HG02759 (cell line): ENCODE measurements around the gene SCAF8.

Source experiments
- ATAC-seq: cut with Tn5 transposase; IDR thresholded peaks from one replicate; pipeline ENCODE4 v1.9.1; 2021; ENCODE audit warnings: mild to moderate bottlenecking, moderate library complexity; ENCODE audit not compliant: unreplicated experiment

SCAF8 gene

DNA sequence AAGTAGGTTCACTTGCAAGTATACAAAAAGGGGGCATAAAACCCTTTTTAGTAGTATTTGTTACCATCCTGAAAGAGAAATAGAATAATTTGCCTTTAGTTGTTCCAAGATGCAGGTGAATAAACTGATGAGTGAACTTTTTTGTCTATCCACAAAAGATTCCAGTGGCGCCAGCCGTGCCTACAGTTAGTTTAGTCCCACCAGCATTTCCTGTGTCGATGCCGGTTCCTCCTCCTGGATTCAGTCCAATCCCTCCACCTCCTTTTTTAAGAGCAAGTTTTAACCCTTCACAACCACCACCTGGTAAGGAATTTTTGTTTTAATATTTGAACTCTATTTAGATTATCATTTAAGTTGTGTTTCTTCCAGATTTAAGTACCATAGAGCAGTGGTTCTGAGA, 90.9 kb downstream of the SCAF8 start:
- no peak for ATAC-seq

DNA sequence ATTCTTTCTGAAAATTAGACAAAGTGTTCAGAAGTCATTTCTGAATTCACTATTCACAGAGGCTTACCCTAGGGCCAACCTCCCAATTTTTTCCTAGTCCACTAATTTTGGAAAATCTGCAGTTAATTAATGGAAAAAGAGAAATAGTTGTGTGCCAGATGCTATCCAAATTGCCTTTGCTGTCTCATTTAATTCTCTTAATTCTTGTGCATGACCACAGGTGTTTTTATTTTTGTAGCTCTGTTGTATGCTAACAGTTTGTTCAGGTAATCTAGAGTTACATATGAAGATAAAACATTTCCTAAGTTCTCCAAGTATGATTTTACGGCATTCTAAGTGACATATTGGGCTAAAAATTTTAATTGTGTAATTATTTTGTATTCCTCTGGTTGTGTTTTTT, 96.8 kb downstream of the SCAF8 start:
- no peak for ATAC-seq

DNA sequence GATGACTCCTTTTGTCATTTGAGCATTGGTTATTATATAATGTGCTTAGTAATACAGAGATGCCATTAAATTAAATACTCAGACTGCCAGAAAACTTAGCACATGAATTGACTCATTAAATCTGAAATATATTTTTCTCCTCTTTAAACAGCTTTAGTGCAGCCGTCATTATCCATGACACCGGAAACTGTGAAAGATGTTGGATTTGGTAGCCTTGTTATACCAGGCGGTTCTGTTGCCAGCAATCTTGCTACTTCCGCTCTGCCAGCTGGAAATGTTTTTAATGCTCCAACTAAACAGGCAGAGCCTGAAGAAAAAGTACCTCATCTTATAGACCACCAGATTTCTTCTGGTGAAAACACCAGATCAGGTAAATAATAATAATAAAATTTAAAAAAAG, 97.6 kb downstream of the SCAF8 start:
- no peak for ATAC-seq

DNA sequence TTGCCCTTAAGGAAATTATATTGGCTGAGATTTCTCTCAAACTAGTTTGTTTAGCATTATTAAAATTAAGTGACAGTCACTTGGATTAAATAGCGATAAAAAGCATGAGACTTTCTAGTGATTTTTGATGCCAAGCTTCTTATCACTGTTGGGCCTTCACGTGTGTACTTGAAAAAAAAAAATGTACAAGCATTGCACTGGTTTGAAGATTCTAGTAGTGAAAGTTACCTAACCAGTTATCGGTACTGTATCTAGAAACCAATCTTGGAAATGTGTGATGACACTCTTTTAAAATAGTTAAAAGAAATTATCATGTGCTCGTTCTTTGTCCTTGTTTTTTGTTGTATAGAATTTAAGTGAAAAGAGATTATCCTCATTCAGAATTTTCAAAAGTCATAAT, 102.1 kb downstream of the SCAF8 start:
- ATAC-seq: no peak

DNA sequence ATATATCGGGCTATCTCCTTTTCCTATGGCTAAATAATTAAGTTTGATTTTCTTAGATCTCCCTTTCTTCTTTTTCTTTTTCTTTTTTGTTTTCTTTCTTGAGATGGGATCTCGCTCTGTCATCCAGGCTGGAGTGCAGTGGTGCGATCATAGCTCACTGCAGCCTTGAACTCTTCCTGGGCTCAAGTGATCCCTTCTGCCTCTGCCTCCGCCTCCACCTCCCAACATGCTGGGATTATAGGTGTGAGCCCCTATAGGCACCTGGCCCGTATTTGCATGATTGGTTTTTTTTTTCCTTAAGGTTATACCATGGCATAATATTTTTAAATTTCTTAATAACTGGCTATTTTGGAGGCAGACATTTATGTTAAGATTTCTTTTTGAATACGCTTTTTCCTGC, 106.3 kb downstream of the SCAF8 start:
- ATAC-seq: no peak

DNA sequence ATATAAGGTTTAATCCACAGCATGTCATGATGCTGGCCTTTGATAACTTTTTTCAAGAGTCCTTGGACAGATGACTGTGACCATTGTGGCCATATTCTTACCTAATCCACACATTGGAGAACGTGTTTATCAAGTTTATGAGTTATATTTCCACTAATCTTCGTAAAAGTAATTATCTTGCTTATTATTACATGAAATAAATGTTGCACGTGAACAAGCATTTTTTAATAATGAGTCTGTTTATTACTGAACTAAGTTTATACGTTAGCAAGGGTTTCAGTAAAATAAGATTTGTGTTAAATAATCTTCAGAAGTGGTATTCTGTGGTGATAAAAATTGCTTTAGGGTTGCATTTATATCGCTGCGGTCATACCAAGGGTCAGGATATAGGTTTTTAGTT, 107.1 kb downstream of the SCAF8 start:
- ATAC-seq: no peak

DNA sequence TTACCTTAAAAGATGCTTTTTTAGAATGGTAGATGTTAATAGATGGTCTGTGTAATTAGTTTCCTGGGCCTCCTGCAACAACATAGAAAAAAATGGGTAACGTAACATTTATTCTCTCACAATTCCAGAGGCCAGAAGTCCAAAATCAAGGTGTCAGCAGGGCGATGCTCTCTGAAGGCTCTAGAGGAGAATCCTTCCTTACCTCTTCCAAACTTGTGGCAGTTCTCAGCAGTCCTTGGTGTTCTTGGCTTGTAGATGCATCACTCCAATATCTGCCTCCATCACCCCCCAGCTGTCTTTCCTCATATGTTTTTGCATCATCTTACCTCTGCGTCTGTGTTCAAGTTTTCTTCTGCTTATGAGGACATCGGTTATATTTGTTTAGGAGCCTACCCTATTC, 107.9 kb downstream of the SCAF8 start:
- no peak for ATAC-seq

DNA sequence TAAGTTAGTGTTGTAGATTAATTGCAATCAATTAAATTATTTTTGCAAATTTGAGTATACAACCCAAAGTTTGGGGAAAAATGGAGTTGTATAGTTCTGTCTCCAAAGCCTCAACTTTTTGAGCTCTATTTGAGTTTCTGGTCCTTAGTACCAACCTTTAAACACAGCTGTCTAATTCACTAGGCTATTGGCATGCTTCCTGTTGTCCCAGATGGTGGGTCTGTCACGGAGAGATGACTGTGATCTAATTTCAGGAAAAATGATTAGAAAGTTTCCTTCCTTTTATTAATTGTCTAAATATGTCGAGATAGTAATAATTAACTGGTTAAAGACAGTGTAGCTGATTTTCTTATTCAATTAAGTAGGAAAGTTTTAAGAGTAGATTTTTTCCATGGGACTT, 109.6 kb downstream of the SCAF8 start:
- ATAC-seq: no peak

DNA sequence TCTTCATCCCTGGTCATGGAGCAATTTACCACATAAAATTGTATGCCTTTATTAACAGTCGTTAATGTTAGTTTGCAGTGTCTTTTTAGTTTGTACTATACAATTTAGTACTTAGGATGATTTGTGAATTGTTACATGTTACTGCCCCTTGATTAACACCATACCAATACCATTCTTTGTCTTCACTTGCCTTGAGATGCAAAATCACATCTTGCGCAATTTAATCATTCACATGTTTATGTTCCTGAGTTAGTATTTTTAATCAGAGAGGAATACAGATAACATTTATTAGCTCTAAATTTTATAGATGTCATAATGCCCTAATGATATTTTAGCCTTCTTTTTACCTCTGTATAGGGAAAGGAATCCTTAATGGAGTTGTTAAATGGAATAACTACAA, 114.1 kb downstream of the SCAF8 start:
- no peak for ATAC-seq

DNA sequence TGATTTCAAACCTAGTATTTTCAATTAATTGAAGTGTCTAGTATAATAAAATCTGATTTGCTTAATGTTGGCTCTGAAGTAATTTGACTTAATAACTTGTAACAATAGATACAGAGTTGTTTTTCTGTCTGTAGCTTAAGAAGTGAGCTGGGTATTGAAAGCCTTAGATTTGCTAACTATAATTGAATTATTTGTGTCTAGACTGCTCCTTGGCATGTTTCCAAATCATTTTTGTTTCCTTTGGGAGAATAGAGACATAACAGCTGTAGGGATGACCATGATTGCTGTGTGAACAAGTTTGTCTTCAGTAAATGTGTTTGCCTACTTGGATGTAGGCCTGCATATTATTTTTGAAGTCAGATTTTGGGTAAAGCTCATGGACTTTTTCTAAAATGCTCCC, 115.4 kb downstream of the SCAF8 start:
- ATAC-seq: no peak

DNA sequence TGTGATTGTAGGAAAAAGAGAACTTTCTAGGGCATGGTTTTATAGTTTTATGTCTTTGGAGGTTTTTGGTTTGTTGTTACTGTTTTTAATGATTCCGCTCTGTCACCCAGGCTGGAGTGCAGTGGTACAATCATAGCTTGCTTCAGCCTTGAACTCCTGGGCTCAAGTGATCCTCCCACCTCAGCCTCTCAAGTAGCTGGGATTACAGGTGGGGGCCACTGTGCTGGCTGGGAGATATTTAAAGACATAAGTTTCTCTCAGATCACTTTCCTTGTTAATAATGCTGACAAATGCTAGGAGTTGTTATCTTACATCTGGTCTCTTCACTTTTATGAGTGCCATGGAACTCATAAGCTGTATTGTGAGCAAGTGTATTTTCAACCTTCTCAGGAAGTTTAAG, 116.3 kb downstream of the SCAF8 start:
- no peak for ATAC-seq

DNA sequence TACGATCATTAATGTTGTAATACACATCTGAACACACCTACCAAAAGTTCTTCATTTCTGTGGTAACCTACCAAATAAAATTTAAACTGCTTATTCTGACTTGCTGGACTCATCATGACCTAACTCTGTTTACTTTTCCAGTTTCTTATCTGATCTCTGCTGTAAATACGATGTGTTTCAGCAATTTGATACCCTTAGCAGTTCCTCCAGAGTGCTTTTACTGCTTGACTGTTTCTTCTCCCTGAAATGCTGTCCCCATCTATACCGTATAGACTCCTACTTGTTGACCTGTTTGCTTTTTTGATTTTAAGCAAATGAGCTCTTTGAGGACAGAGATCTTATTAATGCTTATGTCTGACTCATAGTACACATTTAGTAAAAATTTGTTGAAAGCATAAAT, 119.5 kb downstream of the SCAF8 start:
- no peak for ATAC-seq

DNA sequence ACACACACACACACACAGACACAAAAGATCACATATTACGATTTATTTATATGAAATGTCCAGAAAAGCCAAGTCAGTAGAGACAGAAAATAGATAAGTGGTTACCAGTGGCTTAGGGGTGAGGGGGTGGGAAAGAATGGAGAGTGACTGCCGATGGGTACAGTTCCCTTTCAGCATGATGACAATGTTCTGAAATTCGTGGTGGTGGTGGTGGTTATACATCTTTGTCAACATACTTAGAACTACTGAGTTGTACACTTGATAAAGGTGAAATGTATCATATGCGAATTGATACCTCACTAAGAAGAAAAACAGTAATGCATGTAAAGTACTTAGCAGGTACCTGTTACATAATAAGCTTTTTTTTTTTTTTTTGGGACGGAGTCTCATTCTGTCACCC, 124.3 kb downstream of the SCAF8 start:
- ATAC-seq: no peak

DNA sequence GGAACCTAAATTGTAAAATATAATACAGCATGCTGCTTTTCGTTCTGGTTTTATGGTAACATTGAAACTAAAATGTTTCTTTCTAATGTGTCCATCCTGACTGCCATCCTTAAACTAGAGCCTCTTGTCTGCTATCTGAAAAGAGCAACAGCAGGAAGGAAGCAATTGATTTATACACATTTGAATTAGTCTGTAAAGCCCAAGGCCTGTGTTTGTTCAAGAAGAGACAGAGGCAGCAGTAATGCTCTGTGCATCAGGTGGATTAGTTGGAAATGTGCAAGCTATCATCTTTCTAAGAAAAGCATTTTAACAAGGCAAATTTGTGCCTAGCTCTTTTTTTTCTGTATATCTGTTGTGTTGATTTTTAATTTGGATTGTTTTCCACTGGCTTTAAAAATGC, 128.6 kb downstream of the SCAF8 start:
- no peak for ATAC-seq

DNA sequence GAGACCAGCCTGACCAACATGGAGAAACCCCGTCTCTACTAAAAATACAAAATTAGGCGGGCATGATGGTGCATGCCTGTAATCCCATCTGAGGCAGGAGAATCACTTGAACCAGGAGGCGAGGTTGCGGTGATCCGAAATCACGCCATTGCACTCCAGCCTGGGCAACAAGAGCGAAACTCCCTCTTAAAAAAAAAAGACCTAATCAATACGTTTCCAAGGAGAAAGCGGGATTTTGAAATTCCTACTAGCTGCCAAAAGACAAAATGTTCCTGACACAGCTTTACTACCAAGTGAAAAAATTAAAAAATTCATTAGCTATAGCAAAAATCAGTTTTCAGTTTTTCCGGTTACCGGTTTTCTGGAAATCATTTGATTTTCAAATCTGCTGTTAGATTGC, 129.3 kb downstream of the SCAF8 start:
- no peak for ATAC-seq

DNA sequence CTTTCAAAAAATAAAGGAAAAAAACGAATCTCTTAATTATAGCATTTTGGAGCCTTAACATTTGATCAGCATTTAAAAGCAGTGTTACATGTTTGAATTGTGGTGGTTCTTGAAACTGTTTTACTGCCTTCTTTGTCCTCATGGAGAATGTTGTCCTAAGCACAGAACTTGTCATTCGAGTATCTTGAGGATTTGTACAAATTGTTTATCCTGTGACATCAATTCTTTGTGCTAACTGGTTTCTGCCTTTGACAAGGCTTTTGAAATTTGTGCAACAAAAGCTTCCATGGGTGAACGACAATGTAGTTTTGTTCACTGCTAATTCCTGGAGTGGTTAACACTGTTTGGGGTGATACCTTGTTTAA, 130.8 kb downstream of the SCAF8 start:
- no peak for ATAC-seq

DNA sequence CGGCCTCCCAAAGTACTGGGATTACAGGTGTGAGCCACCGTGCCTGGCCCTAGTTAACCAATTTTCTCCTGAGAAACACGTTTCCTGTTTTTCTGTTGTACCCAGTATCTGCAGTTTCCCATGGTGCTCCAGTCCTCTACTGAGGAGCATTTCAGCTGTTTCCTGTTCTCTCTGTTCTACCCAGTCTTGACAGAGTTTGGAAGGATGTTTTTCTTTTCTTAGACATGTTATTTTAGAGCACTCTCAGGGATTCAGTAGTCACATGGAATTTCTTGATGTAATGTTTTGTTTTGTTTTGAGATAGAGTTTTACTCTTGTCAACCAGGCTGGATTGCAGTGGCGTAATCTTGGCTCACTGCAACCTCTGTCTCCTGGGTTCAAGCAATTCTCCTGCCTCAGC, 132.1 kb downstream of the SCAF8 start:
- no peak for ATAC-seq

DNA sequence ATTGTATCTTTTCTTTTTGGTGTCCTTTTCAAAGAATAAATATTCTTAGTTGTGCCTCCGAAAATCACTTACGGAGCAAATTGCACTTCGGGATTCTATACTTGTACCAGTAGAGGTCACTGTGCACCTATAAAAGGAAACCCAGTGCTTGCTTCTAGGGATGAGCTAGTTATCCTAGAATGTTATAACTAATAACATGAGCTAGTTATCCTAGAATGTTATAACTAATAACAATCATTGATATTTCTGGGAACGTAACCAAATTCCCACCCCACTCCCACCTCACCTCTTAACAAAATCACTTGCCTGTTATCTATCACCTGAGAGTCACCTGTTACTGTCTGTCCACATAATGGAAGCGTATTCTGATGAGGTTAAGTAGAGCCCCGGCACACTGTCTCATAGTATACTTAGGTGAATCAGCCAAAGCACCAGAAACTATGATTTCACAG, 135.0 kb downstream of the SCAF8 start:
- no peak for ATAC-seq

DNA sequence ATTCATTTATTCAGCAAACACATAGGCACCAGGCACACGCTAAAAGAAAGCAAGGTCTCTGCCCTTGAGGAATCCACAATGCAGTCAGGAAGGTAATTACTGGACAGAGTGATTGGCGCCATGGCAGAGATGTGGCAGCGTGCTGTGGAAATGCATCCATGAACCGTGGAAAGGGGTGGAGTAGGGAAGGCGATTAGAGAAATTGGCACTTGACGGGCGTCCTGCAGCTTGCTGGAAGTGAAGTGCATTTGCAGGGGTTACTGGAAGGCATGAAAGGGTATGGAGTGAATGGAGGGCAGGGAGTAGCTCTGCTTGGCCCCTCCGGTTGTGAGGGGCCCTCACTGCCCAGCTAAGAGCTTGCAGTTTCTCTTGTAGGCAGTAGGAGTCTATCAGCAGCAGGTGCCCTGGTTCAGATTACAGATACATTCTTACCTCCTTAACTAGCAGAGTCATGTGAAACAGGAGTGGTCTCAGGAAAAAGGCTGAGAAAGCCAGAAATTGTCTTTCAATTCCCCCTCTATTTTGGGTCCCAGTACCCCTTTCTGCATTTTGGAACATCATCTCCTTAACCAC, 139.4 kb downstream of the SCAF8 start:
- ATAC-seq: no peak

DNA sequence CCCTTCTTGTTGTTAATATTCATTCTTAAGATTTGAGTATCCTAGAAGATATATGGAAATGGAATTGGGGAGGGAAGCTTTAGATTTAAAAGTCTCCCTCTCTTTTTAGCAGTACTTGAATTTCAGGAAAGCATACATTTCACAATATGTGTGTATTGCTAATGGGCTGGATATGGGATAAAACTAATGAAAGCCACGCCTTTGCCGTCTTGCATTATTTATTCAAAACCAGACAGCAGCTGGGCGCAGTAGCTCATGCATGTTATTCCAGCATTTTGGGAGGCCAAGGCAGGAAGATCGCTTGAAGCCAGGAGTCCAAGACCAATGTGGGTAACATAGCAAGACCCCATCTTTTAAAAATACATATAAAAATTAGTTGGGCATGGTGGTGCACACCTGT, 140.3 kb downstream of the SCAF8 start:
- no peak for ATAC-seq

DNA sequence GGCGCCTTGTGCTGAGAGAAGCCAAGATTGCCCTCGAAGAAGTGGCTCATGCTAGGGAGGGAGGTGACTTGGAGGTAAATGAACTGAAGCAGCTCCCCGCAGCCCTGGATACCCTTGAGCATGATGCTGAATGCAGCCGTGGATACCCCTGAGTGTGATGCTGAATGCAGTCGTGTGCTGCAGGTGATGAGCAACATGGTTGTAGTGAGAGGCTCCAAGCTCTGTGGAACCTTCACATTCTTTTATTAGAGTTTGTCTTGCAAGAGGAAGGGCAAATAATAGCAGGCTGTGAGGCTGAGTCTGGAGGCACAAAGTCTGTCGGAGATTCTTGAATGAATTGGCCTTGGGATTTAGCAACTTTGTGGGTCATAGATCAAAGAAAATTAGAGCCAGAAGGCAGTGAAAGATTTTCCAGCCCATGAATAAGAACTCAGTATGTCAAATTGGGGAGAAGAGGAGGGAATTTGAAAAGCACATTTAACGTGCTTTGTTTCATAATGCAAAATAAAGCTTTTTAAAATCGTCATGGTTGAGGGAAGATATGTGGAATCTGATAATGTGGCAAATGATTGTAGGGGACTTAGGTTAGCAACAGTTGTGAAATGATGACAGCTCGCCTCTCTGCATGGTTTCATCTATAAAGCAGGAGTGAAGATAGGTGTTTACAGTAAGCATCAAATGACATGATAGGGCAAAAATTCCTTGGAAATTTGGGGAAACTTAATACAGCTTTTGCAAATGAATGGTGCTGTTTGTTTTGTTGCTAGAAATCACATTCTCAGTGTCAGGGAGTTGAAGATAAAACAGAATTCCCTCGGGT, 141.8 kb downstream of the SCAF8 start:
- no peak for ATAC-seq

DNA sequence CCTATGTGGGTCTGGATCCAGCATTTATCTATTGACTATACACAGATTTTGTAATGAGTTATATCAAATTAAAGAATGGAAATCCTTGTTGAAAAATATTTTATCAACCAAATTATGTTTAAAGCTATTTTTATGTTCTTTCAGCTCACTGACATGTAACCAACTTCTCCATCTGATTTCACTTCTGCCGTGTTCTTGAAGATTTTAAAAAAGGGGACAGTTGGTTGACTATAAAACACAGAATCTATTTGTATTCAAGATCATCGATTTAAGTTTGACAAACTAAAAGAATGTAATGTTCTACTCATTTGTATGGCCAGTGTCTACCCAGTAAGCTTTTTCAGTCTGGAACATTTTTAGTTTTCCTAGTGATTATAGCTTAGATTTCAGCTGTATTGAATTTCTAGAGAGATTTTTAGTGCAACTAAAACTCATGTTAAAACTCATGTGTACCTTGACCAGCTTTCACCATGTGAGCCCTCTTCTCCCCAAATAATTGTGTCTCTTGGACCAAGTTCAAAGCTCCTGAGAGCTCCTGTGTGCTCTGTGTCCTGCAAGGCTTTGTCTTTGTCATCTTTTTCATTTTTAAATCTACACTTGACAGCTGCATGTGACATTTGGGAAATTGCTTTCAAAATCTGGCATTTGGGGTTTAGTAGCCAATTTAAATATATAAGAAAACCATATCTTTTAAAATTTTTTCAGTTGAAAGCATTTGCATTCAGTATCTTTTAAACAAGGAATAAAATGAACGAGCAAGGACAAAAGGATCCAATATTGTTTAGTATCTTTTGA, 143.5 kb downstream of the SCAF8 start:
- ATAC-seq: no peak
